K562 (cell line): Measurements from ENCODE around the gene LNPEP. TPM values are rescaled to one million over a fixed set of nuclear protein-coding genes. Genes with fewer than 3 reads are reported as not detected.
"Not testable (repeated sequence)": the region's sequence is repeated elsewhere in the genome, so short reads cannot be mapped to it uniquely, and the experiment has no call there.

Experiments used
- ATAC-seq: fragments of 200-7000 bp; cut with Tn5 transposase; 3 replicates; pipeline ENCODE4 v1.9.1; 2020; ENCODE audit warnings: moderate library complexity
- BruUV-seq: library from RNA; stranded (reverse); fragments of 400-500 nt; replicated peaks from 2 replicates; lab custom pipeline; 2021; lab: Mats Ljungman, UMichigan
- CTCF ChIA-PET: fragments of 300-600 bp; formaldehyde crosslinking; extraction: SDS; loops from one replicate; lab custom pipeline; 2021; ENCODE audit warnings: low intra/inter-chr PET ratio; lab: Yijun Ruan, JAX
- POLR2A ChIA-PET: fragments of 300-600, 350-650 bp; sonication (Branson Sonifier 250); formaldehyde crosslinking; extraction: SDS; loops from one replicate; lab custom pipeline; 2021; ENCODE audit warnings: antibody characterized with exemption, inconsistent platforms; lab: Yijun Ruan, JAX
- DNase-seq, 4 experiments: peaks; one replicate each; pipeline versions ENCODE4 v3.0.0 to v3.0.0-alpha.2; 2011 to 2018; ENCODE audit warnings: low spot score in 3 of 4, mixed read lengths in 3 of 4; ENCODE audit errors: extremely low read depth in 1 of 4
- FAIRE-seq: peaks from 2 replicates; lab custom pipeline; 2011; peaks lifted over from hg19 to GRCh38; lab: Jason Lieb, UNC
- H2AFZ ChIP-seq: 2 replicates; pipeline ENCODE4 v1.6.0; 2011; ENCODE audit warnings: low read depth, low read length, control low read depth, inconsistent platforms
- H3K27ac ChIP-seq: fragments of 200-600 bp; 3 replicates; pipeline ENCODE4 v1.8.0; 2011; ENCODE audit warnings: low read depth, mild to moderate bottlenecking, control low read depth, inconsistent platforms, low read length, moderate library complexity, mixed read lengths; ENCODE audit errors: extremely low read depth
- H3K27me3 ChIP-seq, 2 experiments: fragments of 300-600 bp in 1 of 2; 2 replicates in 1 of 2; 3 replicates in 1 of 2; pipeline versions ENCODE4 v1.6.0 to v1.8.0; 2011; ENCODE audit warnings: inconsistent platforms in 2 of 2, low read length in 2 of 2, mild to moderate bottlenecking in 1 of 2, mixed read lengths in 1 of 2, moderate library complexity in 1 of 2; ENCODE audit not compliant: control insufficient read depth in 2 of 2, insufficient read depth in 2 of 2
- H3K36me3 ChIP-seq: fragments of 300-600 bp; 3 replicates; pipeline ENCODE4 v1.8.0; 2011; ENCODE audit warnings: mild to moderate bottlenecking, low read length, inconsistent platforms; ENCODE audit not compliant: control insufficient read depth, insufficient read depth
- H3K4me1 ChIP-seq, 2 experiments: fragments of 200-600 bp in 1 of 2; replicated peaks in 1 of 2; 2 replicates in 1 of 2; 3 replicates in 1 of 2; pipeline versions ENCODE4 v1.5.1 to v1.8.0; 2011; ENCODE audit warnings: inconsistent platforms in 2 of 2, low read length in 2 of 2, mild to moderate bottlenecking in 1 of 2, mixed read lengths in 1 of 2, moderate library complexity in 1 of 2; ENCODE audit not compliant: control insufficient read depth in 2 of 2, insufficient read depth in 2 of 2
- H3K4me2 ChIP-seq: 2 replicates; pipeline ENCODE4 v1.6.1; 2011; ENCODE audit warnings: low read length, control low read depth, inconsistent platforms, mixed read lengths; ENCODE audit not compliant: insufficient read depth
- H3K4me3 ChIP-seq: fragments of 200-600 bp; sonication (generic), shearing (Covaris generic); 2 replicates; pipeline ENCODE4 v1.5.1; 2016; ENCODE audit warnings: control low read depth, inconsistent platforms
- H3K79me2 ChIP-seq: fragments of 200-600 bp; 3 replicates; pipeline ENCODE4 v1.8.0; 2011; ENCODE audit warnings: low read length, inconsistent platforms; ENCODE audit not compliant: control insufficient read depth, insufficient read depth
- H3K9ac ChIP-seq, 2 experiments: 2 replicates each; pipeline versions ENCODE4 v1.6.0 to v1.6.1; 2011; ENCODE audit warnings: low read depth in 2 of 2, low read length in 2 of 2, control low read depth in 1 of 2, inconsistent platforms in 1 of 2, mild to moderate bottlenecking in 1 of 2, mixed read lengths in 1 of 2; ENCODE audit not compliant: insufficient read depth in 1 of 2
- H3K9me1 ChIP-seq: one replicate; pipeline ENCODE4 v1.6.0; 2011; ENCODE audit warnings: inconsistent platforms, mild to moderate bottlenecking, low read length, moderate library complexity; ENCODE audit not compliant: control insufficient read depth, insufficient read depth
- H3K9me3 ChIP-seq: replicated peaks from 2 replicates; pipeline ENCODE4 v1.5.1; 2011; ENCODE audit warnings: low read depth, low read length, inconsistent platforms; ENCODE audit not compliant: control insufficient read depth, insufficient read depth
- H4K20me1 ChIP-seq: replicated peaks from 2 replicates; pipeline ENCODE4 v1.6.1; 2011; ENCODE audit warnings: low read length, inconsistent platforms, mixed read lengths; ENCODE audit not compliant: control insufficient read depth, insufficient read depth
- CC2D1A ChIP-seq: fragments of 450-650 bp; IDR thresholded peaks from 2 replicates; pipeline ENCODE4 v1.6.1; 2017; ENCODE audit warnings: mild to moderate bottlenecking
- CHAMP1 ChIP-seq: fragments of 450-650 bp; IDR thresholded peaks from 2 replicates; pipeline ENCODE4 v1.6.1; 2016; ENCODE audit warnings: mild to moderate bottlenecking
- NFYB ChIP-seq: IDR thresholded peaks from 2 replicates; pipeline ENCODE4 v1.6.1; 2011; ENCODE audit warnings: mild to moderate bottlenecking, moderate library complexity; ENCODE audit not compliant: insufficient read length; ENCODE audit errors: extremely low read depth
- RBM25 ChIP-seq: fragments of 200-400 bp; formaldehyde crosslinking; IDR thresholded peaks from 2 replicates; pipeline ENCODE4 v1.6.1; 2018; ENCODE audit warnings: low read length, low read depth, moderate library complexity; ENCODE audit not compliant: severe bottlenecking
- SP1 ChIP-seq: sonication (generic); formaldehyde crosslinking; IDR thresholded peaks from 2 replicates; pipeline ENCODE4 v1.8.1; 2022; ENCODE audit warnings: mild to moderate bottlenecking, missing genetic modification reagents
- ZBTB33 ChIP-seq: sonication (generic); formaldehyde crosslinking; IDR thresholded peaks from 2 replicates; pipeline ENCODE4 v1.8.1; 2023; ENCODE audit warnings: mild to moderate bottlenecking, missing genetic modification reagents
- WGBS: fragments of 100-300 bp; shearing (Covaris generic); methylation state at CpG from one replicate; pipeline ENCODE4 v1.1.6; 2016; ENCODE audit warnings: low coverage, mixed read lengths; ENCODE audit not compliant: insufficient coverage; ENCODE audit errors: missing lambda C conversion rate; 5-methylcytosine and 5-hydroxymethylcytosine counted together
- in situ Hi-C: fragments of 300-500 bp; cut with MboI; formaldehyde crosslinking; loops from 4 replicates; pipeline ENCODE4 v1.15.0; 2018; ENCODE audit warnings: inconsistent platforms, mixed read lengths
- intact Hi-C: fragments of 100-400 bp; cut with micrococcal nuclease; formaldehyde crosslinking; loops from 2 replicates; pipeline ENCODE4 v1.14.2; 2022
- polyA plus RNA-seq, 8 experiments: library from polyadenylated mRNA; depleted of rRNA in 4 of 8; stranded (reverse) in 5 of 8; unstranded in 3 of 8; fragments of >200 nt; fragmentation: Nextera tagmentation in 2 of 8; fragmentation: Illumina TruSeq in 1 of 8; extraction: Ambion mirVana in 2 of 8; extraction: Trizol in 1 of 8; gene quantifications; 2 replicates each; pipeline versions ENCODE4 v1.2.1 to v1.2.3, GENCODE V29; 2011 to 2014; ENCODE audit warnings: inconsistent platforms in 1 of 8, missing spikeins in 1 of 8
- total RNA-seq, 7 experiments: library from RNA; depleted of rRNA in 6 of 7; stranded (reverse); fragments of >200 nt in 6 of 7; fragmentation: Illumina TruSeq in 2 of 7; extraction: Trizol in 2 of 7; gene quantifications; 2 replicates each; pipeline versions ENCODE4 v1.2.1 to v1.2.3, GENCODE V29; 2011 to 2021; ENCODE audit warnings: low replicate concordance in 1 of 7

Gene LNPEP
- total and polyA plus RNA-seq, 9 of the 15 experiments (the other 6 are each of a cell fraction or from before 2014, with no cell fraction given): 2.6 to 27.9 (median 11.2) TPM

GRCh38 chr5:97084782-97085458 lies 149.0 kb downstream of the LNPEP start:
- H3K27ac ChIP-seq, H3K27me3 ChIP-seq, H3K9me1 ChIP-seq, H3K79me2 ChIP-seq, DNase-seq, H3K9me3 ChIP-seq, H2AFZ ChIP-seq, H3K4me2 ChIP-seq, H3K9ac ChIP-seq, FAIRE-seq, H3K4me3 ChIP-seq, intact Hi-C loops, POLR2A ChIA-PET, ATAC-seq, in situ Hi-C loops, BruUV-seq, CTCF ChIA-PET, H3K36me3 ChIP-seq, H4K20me1 ChIP-seq: not testable (repeated sequence)
- 79% methylated on average over 16 of the region's 21 CpGs for WGBS
- H3K4me1 ChIP-seq: peaks cover 0 to 16% of the 10 kb centered on the region in 2 experiments; a peak in 2 of 5 replicates
- TF ChIP-seq SP1: peak; percentile 75
- peak; percentile 59 for TF ChIP-seq NFYB
- peak; percentile 44 for TF ChIP-seq RBM25
- 0 out of 2 replicates have a peak, but pooled peaks have one; percentile 18 for TF ChIP-seq ZBTB33 (CRISPR knock-in tag)
- peak; percentile 57; the same call in 1 of the 2 replicates for TF ChIP-seq CC2D1A
- TF ChIP-seq CHAMP1: 0 out of 2 replicates have a peak, but pooled peaks have one; percentile 45
